Endometrial microvascular endothelial cells (primary cell): Measurements from ENCODE around the gene ABCD3. TPM values are rescaled to one million over a fixed set of nuclear protein-coding genes. Genes with fewer than 3 reads are reported as not detected.
"Not testable (repeated sequence)": the region's sequence is repeated elsewhere in the genome, so short reads cannot be mapped to it uniquely, and the experiment has no call there.

Experiments used
- in situ Hi-C: cut with HindIII; loops from 2 replicates; pipeline ENCODE4 v1.10.0; 2017; ENCODE audit warnings: low sequenced_read_pairs, low pct_unique_long_range_greater_than_20kb; ENCODE audit errors: inconsistent ontology term
- total RNA-seq: library from RNA; depleted of rRNA; stranded (reverse); fragments of >200 nt; gene quantifications from one replicate; pipeline ENCODE4 v1.2.3, GENCODE V29; 2015; ENCODE audit errors: inconsistent ontology term

The ABCD3 gene
- total RNA-seq, 1 donor from 2014 or later = 35.1 TPM

DNA sequence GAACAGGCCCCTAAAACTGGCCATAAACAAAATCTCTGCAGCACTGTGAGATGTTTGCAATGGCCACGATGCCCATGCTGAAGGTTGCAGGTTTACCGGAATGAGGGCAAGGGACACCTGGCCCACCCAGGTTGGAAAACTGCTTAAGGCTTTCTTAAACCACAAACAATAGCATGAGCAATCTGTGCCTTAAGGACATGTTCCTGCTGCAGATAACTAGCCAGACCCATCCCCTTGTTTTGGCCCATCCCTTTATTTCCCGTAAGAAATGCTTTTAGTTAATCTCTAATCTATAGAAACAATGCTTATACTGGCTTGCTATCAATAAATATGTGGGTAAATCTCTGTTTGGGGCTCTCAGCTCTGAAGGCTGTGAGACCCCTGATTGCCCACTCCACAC is 26.6 kb downstream of the ABCD3 start:
- in situ Hi-C loops = not testable (repeated sequence)

DNA sequence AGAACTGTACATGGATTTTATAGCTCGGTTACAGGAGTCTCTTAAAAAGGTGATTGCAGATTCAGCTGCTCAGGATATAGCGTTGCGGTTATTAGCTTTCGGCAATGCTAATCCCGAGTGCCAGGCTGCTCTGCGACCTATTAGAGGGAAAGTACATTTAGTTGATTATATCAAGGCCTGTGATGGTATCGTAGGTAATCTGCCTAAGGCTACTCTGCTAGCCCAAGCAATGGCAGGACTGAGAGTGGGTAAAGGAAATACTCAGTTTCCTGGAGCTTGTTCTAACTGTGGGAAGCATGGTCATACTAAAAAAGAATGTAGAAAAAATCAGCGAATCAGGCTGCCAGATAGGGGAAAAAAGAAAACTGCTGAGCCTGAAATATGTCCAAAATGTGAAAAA is 27.5 kb downstream of the ABCD3 start:
- in situ Hi-C loops = not testable (repeated sequence)

- in situ Hi-C loops = not testable (repeated sequence)
Observed at GRCh38 chr1:94446177-94446576, 28.0 kb downstream of the ABCD3 start.

- in situ Hi-C loops = not testable (repeated sequence)
Observed at GRCh38 chr1:94448741-94449140, 30.6 kb downstream of the ABCD3 start.

GRCh38 chr1:94456736-94457135 is 38.5 kb downstream of the ABCD3 start:
- in situ Hi-C loops = no loop called here

DNA sequence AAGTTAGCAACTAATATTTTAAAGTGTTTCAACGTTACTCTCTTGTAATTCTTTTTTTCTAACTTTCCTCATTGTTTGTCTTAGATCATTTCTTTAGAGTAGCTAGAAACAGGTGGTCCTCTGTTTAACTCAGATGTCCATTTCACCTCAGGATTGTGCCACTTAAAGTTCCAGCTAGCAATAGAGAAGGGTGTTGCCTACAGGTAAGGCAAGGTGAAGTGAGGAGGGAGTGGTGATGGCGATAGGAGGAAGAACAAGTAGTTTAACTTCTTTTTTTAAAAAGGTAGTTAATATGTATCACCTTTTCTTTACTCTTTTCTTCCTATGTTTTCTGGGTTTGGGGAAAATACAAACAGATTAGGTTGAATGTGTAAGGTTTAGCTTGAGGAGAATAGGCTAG is 44.4 kb downstream of the ABCD3 start:
- in situ Hi-C loops = no loop called here

GRCh38 chr1:94463056-94463764 is 45.0 kb downstream of the ABCD3 start:
- in situ Hi-C loops = no loop called here

GRCh38 chr1:94463765-94464330 is 45.7 kb downstream of the ABCD3 start:
- in situ Hi-C loops = no loop called here

DNA sequence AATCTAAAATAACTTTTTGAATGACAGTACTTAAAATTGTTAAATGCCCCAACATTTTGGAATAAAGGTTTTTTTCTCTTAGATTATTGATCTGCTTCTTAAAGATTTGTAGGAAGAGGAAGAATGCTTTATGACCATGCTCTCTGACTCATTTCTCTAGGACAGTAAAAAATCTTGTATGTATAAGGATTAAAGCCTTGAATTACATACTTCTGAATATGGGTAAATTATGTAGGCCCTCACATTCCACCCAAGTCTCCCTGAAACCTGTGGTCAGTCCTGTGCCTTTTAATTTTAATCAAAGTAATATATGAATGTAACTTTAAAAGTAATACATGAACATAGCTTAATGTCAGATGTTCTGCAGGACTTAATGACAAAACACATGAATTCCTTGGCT is 50.5 kb downstream of the ABCD3 start:
- in situ Hi-C loops = no loop called here

DNA sequence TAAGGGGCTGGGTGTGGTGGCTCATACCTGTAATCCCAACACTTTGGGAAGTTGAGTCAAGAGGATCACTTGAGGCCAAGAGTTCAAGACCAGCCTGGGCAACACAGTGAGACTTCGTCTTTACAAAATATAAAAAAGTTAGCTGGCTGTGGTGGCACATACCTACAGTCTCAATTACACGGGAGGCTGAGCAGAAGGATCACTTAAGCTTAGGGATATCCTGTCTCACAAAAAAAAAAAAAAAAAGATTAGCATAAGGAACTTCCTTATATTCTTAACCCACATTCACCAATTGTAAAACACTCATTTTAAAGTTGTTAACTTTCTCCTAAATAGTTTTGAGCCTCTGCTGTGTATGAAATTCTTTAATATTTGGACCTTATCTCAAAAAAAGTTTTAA is 53.1 kb downstream of the ABCD3 start:
- in situ Hi-C loops = no loop called here

DNA sequence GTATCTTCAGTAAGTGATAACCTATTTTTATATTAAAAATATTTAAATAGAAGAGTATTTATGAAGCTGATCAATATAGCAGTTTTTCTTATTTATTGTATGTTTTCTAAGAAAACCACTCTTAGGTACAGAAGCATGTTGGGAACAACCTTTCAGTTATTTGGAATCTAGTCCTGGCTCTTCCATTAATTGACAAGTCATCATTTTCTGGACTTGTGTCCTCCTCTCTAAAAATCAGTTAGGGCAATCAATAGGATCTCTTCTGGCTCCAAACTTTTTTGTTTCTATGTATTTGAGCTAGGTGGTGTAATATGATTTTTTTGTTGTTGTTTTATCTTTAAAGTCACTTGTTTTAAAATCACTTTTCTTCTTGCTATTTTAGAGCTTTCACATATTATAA is 57.0 kb downstream of the ABCD3 start:
- in situ Hi-C loops = no loop called here

DNA sequence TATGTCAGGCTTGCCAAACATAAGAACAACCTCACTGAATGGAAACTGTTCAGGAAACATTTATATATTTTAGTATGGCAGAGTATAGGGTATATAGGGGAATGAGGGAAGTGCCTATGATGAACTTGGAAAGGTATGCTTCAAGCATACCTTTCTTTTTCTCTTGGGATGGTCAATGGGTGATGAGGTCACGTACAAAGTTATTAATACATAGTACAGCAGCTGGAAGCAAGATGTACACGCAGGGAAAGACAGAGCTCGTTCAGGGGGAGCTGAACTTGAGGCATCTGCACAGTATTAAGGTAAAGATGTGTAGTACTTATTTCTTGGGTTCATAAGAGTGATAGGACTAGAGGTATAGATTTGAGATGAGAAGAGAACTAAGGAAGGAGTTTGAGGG is 61.5 kb downstream of the ABCD3 start:
- in situ Hi-C loops = no loop called here

DNA sequence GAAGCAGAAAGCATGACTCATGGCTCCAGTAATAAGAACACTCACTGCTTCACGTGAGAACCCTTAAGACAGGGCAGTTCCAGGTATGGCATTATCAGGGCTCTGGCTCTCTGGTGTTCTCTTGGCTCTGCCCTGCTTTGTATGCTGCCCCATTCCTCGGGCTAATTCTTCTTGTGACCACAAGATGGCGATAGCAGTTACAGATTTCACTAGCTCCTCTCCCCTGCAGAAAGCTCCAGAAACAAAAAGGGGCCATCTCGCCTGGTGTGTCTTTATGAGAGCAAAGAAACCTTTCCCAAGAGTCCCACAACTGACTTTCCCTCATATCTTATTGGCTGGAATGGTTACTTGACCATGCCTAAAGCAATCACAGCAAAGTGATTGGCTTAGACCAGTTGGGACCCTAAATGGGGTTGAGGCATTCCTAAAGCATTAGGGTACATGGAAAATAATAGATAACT is 63.3 kb downstream of the ABCD3 start:
- in situ Hi-C loops = no loop called here

DNA sequence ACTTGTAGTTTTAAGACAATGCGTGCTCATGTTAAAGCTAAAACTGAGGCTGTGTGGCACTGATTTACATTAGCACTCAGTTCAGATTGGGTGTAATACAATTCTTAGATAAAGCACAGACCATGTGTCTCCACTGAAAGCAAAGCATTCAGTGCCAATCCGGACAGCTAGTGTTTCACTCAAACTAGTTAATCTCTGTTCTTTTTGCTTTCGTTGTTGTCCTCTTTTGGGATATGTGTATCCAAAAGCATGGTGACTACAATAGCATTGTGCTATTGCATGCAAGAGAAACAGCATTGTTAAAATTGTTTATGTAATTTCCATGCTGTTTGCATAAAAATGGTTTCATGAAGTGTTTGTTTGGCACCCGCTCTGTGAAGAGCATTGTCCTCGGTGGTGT is 68.8 kb downstream of the ABCD3 start:
- in situ Hi-C loops = no loop called here

DNA sequence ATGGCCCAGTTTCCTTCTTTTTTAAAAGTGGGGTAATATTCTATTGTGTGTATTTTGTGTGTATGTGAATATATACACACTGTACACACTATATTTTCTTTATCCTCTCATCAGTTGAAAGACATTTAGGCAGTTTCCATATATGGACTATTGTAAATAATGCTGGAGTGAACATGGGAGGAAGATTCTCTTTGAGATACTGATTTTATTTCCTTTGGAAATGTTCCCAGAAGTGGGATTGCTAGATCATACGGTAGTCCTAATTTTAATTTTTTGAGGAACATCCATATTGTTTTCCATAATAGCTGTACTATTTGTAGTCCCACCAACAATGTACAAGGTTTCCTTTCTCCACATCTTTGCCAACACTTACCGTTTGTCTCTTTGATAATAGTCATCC is 72.4 kb downstream of the ABCD3 start:
- in situ Hi-C loops = no loop called here

GRCh38 chr1:94496076-94496755 is 78.0 kb downstream of the ABCD3 start:
- in situ Hi-C loops = no loop called here

DNA sequence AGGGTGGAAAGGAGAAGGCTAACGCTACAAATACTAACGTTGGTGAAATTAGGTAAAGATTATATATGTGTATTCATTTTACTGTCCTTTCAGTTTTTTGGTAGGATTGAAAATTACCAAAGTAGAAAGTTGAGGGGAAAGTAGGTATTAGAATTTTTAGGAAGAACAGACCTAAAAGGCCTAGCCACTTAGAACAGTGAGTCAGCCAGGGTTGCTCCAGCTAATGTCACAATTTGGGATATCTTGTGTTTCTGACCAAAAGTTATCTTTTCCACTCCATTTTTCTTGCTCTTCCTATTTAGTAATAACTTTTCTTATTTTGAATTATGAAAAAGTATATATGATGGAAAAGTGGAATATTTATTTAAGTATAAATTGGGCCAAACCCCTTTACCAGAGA is 83.2 kb downstream of the ABCD3 start:
- in situ Hi-C loops = no loop called here

GRCh38 chr1:94501935-94502334 is 83.7 kb downstream of the ABCD3 start:
- in situ Hi-C loops = no loop called here

- in situ Hi-C loops = no loop called here
Observed at GRCh38 chr1:94503153-94503552, 85.0 kb downstream of the ABCD3 start.

DNA sequence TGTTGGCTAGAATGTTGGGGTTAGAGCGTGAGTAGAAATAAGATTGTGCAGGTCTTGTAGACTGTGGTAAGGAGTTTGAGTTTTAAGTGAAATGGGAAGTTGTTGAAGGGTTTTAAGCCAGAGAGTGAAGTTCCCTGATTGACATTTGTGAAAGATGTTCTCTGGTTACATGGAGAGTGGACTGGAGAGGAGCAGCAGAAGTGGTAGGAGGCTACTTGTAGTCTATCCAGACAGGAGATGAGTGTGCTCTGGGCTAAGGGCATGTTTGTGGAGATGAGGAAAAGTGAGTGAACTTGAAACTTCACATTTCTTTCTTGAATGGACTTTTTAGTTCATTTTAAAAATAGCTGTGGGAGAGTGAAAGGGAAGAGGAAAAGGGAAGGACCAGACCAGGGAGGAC is 86.4 kb downstream of the ABCD3 start:
- in situ Hi-C loops = no loop called here
